Measurements from ENCODE around the gene GPHN.

GPHN gene

GRCh38 chr14:66649498-66649897, 141.6 kb downstream of the GPHN start:
- no peak for TF ChIP-seq CTCF (IDR thresholded peaks at IDR 0.05; ENCODE audit: insufficient read depth, low read depth, low read length, missing control alignments)
- no peak overlapping the region for H3K4me3 ChIP-seq (ENCODE audit: low read length)
- peak; percentile 15 for DNase-seq (ENCODE audit: low read depth)

GRCh38 chr14:66650491-66650911, 142.6 kb downstream of the GPHN start:
- H3K4me3 ChIP-seq (ENCODE audit: low read length) = no peak overlapping the region
- DNase-seq (ENCODE audit: low read depth) = peak; percentile 28
- TF ChIP-seq CTCF (IDR thresholded peaks at IDR 0.05; ENCODE audit: insufficient read depth, low read depth, low read length, missing control alignments) = no peak

GRCh38 chr14:66651536-66652220, 143.7 kb downstream of the GPHN start:
- no peak overlapping the region for H3K4me3 ChIP-seq (ENCODE audit: low read length)
- no peak for TF ChIP-seq CTCF (IDR thresholded peaks at IDR 0.05; ENCODE audit: insufficient read depth, low read depth, low read length, missing control alignments)

GRCh38 chr14:66652525-66653106, 144.7 kb downstream of the GPHN start:
- H3K4me3 ChIP-seq (ENCODE audit: low read length) = no peak overlapping the region
- DNase-seq (ENCODE audit: low read depth) = no peak
- no peak for TF ChIP-seq CTCF (IDR thresholded peaks at IDR 0.05; ENCODE audit: insufficient read depth, low read depth, low read length, missing control alignments)

More at GRCh38 chr14:66651536-66652220, 143.7 kb downstream of the GPHN start:
- DNase-seq (ENCODE audit: low read depth) = no peak

GRCh38 chr14:66657780-66658179, 149.8 kb downstream of the GPHN start:
- TF ChIP-seq CTCF (IDR thresholded peaks at IDR 0.05; ENCODE audit: insufficient read depth, low read depth, low read length, missing control alignments) = no peak
- no peak for DNase-seq (ENCODE audit: low read depth)

GRCh38 chr14:66662374-66662773, 154.4 kb downstream of the GPHN start:
- no peak overlapping the region for H3K4me3 ChIP-seq (ENCODE audit: low read length)
- DNase-seq (ENCODE audit: low read depth) = peak; percentile 28
- peak; percentile 44 for TF ChIP-seq CTCF (IDR thresholded peaks at IDR 0.05; ENCODE audit: insufficient read depth, low read depth, low read length, missing control alignments)

More at GRCh38 chr14:66657780-66658179, 149.8 kb downstream of the GPHN start:
- no peak overlapping the region for H3K4me3 ChIP-seq (ENCODE audit: low read length)

All from epithelial cell of esophagus (primary cell).